Activated T-cell treated with anti-CD3 and anti-CD28 coated beads, Interleukin-2, amount 50 U/mL, for 1 hour (primary cell): ENCODE measurements around the gene SMAP1.

Source experiments
- DNase-seq: peaks from one replicate; pipeline ENCODE4 v3.0.0-alpha.2; 2020

The SMAP1 gene

GRCh38 chr6:70903665-70904452 is 236.2 kb downstream of the SMAP1 start:
- no peak for DNase-seq

GRCh38 chr6:70905742-70906141 is 238.1 kb downstream of the SMAP1 start:
- no peak for DNase-seq
